ENCODE data around the gene ADAMTS17. TPM values are rescaled to one million over a fixed set of nuclear protein-coding genes. Genes with fewer than 3 reads are reported as not detected.

ADAMTS17 gene
- total RNA-seq, 6 experiments from 2014 or later = 14.6 to 34.7 (median 24.2) TPM

GRCh38 chr15:100201376-100202280 lies 140.1 kb downstream of the ADAMTS17 start:
- DNase-seq = peak in 1 of 3 donors; percentile 32
- Histone ChIP-seq H3K36me3 (no peaks in the 10 kb centered on the region), H3K27ac (no peak overlapping the region), H3K27me3 (no peaks in the 10 kb centered on the region), H3K9me3 (no peaks in the 10 kb centered on the region), H3K4me1 (peaks cover 0 to 12% (median 6%) of the 10 kb centered on the region in 4 donors), H3K4me3 (no peak overlapping the region)
- intact Hi-C loops (cut with DNase I) = no loop called here
- 46% methylated on average over 12 of the region's 18 CpGs for WGBS (ENCODE audit: insufficient coverage, low coverage, low lambda C conversion rate, missing lambda C conversion rate)
- TF ChIP-seq, protein P1, sequence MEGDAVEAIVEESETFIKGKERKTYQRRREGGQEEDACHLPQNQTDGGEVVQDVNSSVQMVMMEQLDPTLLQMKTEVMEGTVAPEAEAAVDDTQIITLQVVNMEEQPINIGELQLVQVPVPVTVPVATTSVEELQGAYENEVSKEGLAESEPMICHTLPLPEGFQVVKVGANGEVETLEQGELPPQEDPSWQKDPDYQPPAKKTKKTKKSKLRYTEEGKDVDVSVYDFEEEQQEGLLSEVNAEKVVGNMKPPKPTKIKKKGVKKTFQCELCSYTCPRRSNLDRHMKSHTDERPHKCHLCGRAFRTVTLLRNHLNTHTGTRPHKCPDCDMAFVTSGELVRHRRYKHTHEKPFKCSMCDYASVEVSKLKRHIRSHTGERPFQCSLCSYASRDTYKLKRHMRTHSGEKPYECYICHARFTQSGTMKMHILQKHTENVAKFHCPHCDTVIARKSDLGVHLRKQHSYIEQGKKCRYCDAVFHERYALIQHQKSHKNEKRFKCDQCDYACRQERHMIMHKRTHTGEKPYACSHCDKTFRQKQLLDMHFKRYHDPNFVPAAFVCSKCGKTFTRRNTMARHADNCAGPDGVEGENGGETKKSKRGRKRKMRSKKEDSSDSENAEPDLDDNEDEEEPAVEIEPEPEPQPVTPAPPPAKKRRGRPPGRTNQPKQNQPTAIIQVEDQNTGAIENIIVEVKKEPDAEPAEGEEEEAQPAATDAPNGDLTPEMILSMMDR (IDR thresholded peaks at IDR 0.05) = no peak
- TF ChIP-seq POLR2A (IDR thresholded peaks at IDR 0.05) = no peak
- ATAC-seq = peak in 3 of 4 donors; percentile 8 to 42 (median 40)

GRCh38 chr15:100200287-100200880 lies 141.4 kb downstream of the ADAMTS17 start:
- TF ChIP-seq POLR2A (IDR thresholded peaks at IDR 0.05) = no peak
- TF ChIP-seq, protein P1 (IDR thresholded peaks at IDR 0.05) = no peak
- no peaks in the 10 kb centered on the region for H3K27me3 ChIP-seq
- intact Hi-C loops (cut with DNase I) = no loop called here
- H3K4me1 ChIP-seq = peaks cover 0 to 12% (median 6%) of the 10 kb centered on the region in 4 donors
- no peak overlapping the region for H3K27ac ChIP-seq
- ATAC-seq (peak in 1 of 4 donors; percentile 18), DNase-seq (no peak)
- H3K9me3 ChIP-seq = no peaks in the 10 kb centered on the region
- H3K36me3 ChIP-seq = no peaks in the 10 kb centered on the region
- 100% methylated on average over 1 of the region's 22 CpGs for WGBS (ENCODE audit: insufficient coverage, low coverage, low lambda C conversion rate, missing lambda C conversion rate)
- no peak overlapping the region for H3K4me3 ChIP-seq

- no peak for DNase-seq
- TF ChIP-seq POLR2A (IDR thresholded peaks at IDR 0.05) = no peak
- TF ChIP-seq, protein P1 (IDR thresholded peaks at IDR 0.05) = no peak
Observed at GRCh38 chr15:100199711-100200286, 142.0 kb downstream of the ADAMTS17 start.

GRCh38 chr15:100198442-100198841 lies 143.3 kb downstream of the ADAMTS17 start:
- H3K27ac ChIP-seq = no peak overlapping the region
- DNase-seq = no peak
- H3K4me3 ChIP-seq = no peak overlapping the region
- TF ChIP-seq POLR2A (IDR thresholded peaks at IDR 0.05) = no peak
- TF ChIP-seq, protein P1 (IDR thresholded peaks at IDR 0.05) = no peak
- peaks cover 0 to 12% (median 6%) of the 10 kb centered on the region in 4 donors for H3K4me1 ChIP-seq
- no peaks in the 10 kb centered on the region for H3K27me3 ChIP-seq
- no peak for ATAC-seq
- no peaks in the 10 kb centered on the region for H3K36me3 ChIP-seq
- no peaks in the 10 kb centered on the region for H3K9me3 ChIP-seq
- 89% methylated on average over 5 of the region's 5 CpGs for WGBS (ENCODE audit: insufficient coverage, low coverage, low lambda C conversion rate, missing lambda C conversion rate)
- intact Hi-C loops (cut with DNase I) = no loop called here

More at GRCh38 chr15:100199711-100200286, 142.0 kb downstream of the ADAMTS17 start:
- no peaks in the 10 kb centered on the region for H3K9me3 ChIP-seq
- no peak overlapping the region for H3K4me3 ChIP-seq
- H3K4me1 ChIP-seq = peaks cover 0 to 12% (median 6%) of the 10 kb centered on the region in 4 donors
- no peak for ATAC-seq
- H3K27ac ChIP-seq = no peak overlapping the region
- 82% methylated on average over 3 of the region's 21 CpGs for WGBS (ENCODE audit: insufficient coverage, low coverage, low lambda C conversion rate, missing lambda C conversion rate)
- intact Hi-C loops (cut with DNase I) = no loop called here
- no peaks in the 10 kb centered on the region for H3K27me3 ChIP-seq
- no peaks in the 10 kb centered on the region for H3K36me3 ChIP-seq

All from right lobe of liver (tissue), 6 donors.